ENCODE data around the gene SLC9A3. TPM values are rescaled to one million over a fixed set of nuclear protein-coding genes. Genes with fewer than 3 reads are reported as not detected.
A peak's percentile ranks its signal among the peaks of the same experiment; 100 is the strongest.

SLC9A3 gene
- total RNA-seq, 1 donor from 2014 or later = 1.6 TPM

DNA sequence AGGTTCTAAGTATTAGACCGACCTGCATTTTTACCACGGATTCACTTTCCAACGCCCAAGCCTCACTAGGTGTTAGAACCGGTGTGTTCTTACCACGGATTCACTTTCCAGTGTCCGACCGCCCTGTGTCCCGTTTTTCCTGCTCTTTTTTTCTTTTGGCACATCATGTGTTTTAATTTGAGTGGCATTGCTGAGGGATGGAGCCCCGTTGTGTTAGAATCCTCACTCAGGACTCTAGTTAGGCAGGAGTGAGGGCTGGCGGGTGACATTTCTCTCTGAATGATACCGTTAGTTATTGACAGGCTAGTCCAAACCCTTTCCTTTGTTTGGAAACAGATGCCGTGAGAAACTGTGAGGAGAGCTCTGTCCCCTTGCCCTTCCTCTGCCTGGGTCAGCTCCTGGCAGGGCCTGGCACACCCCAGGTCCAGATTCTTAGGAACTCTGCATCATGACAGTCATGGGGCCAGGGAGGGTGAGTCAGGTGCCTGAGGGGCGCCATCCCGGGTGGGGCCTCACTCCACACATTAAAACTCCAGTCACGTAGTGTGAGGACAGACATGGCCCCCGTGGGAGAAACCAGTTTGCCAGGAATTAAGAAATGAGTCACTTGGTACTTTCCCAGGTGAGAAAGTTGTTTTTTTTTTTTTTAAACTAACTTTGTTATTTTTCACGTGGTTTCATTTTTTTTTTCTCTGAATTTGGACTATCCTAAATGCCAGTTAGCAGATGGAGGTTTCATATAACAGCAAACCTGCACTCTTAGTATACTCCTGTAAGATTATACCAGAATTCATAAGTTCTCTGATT, 65.5 kb downstream of the SLC9A3 start:
- Histone ChIP-seq H3K36me3 (ENCODE audit: control insufficient read depth, insufficient read depth, low read length) (peaks cover 21% of the 10 kb centered on the region), H3K4me3 (ENCODE audit: low read depth, low read length) (no peak overlapping the region), H3K27me3 (ENCODE audit: control insufficient read depth, insufficient read depth, low read length) (no peaks in the 10 kb centered on the region)
- FAIRE-seq = no peak
- TF ChIP-seq CTCF (IDR thresholded peaks at IDR 0.05; ENCODE audit: insufficient read depth, low read length, severe bottlenecking) = no peak
- DNase-seq (ENCODE audit: low read depth) = peak; percentile 93

DNA sequence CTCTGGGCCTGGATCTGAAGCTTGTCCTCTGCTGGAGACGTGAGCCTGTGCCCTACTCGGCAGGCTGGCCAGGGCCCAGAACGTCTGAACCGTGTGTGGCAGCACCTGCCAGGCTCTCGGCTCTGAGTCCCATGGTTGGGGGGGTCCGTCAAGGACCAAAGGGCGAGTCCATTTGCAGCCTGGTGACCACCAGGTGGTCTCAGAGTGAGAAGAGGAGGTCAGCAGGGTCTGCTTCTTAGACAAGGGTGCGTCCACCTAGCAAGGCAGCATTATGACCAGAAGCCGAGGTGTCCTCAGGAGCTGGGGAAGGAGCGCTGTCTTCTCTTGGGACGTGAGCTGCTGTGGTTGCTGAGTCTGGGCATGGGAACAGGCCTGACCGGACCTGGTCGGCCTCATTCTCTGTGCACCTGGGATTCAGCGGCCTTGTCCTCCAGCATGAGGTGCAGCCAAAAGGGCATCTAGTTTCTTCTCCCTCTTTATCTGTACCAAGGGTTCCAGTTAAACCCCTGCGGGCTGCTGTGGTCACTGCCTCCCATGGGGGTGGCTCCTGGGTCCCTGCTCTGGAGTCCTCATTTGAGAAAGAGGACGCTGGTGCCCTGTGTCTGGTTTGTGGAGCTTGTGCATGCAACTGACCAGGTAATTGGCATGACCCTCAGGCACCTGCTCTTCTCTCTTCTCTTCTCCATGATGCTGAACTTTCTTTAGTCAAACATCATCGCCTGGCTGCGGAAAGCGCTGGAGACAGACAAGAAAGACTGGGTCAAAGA, 66.9 kb downstream of the SLC9A3 start:
- no peak for TF ChIP-seq CTCF (IDR thresholded peaks at IDR 0.05; ENCODE audit: insufficient read depth, low read length, severe bottlenecking)
- no peak for FAIRE-seq
- no peaks in the 10 kb centered on the region for H3K27me3 ChIP-seq (ENCODE audit: control insufficient read depth, insufficient read depth, low read length)
- no peak overlapping the region for H3K4me3 ChIP-seq (ENCODE audit: low read depth, low read length)
- no peak for DNase-seq (ENCODE audit: low read depth)
- peaks cover 21% of the 10 kb centered on the region for H3K36me3 ChIP-seq (ENCODE audit: control insufficient read depth, insufficient read depth, low read length)

DNA sequence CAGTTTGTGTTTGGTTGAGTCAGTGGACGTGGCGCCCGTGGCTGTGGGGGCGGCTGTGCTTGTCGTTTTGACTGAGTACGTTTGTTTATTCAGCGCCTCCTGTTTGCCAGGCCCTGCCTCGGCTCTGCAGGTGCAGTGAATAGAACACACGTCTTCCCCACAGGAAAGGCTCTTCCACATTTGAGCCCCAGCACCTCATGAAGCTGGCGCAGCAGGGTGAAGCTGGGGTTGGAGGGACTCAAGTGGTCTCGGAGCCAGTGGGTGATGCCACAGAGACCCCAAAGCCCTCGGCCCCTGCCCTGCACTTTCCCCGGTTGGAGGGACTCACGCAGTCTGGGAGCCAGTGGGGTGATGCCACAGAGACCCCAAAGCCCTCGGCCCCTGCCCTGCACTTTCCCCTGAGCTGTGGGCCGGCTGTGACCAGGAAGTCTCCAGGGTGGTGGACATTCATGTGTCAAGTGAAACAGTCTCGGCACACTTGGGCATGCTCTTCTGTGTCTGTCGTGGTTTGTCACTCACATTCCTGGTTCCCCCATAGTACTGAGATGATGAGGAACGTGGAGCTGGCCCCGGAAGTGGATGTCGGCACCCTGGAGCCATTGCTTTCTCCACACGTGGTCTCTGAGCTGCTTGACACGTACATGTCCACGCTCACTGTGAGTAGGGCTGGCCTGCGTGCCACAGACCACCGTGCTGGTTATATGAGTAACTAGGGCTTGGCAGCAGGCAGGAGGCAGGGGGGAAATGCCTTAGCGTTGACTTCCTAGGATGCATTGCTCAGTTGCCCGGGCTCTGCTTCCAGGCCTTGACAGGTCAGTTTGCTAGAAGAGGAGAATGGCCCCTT, 67.7 kb downstream of the SLC9A3 start:
- DNase-seq (ENCODE audit: low read depth) (no peak), FAIRE-seq (no peak)
- Histone ChIP-seq H3K4me3 (ENCODE audit: low read depth, low read length) (no peak overlapping the region), H3K27me3 (ENCODE audit: control insufficient read depth, insufficient read depth, low read length) (no peaks in the 10 kb centered on the region), H3K36me3 (ENCODE audit: control insufficient read depth, insufficient read depth, low read length) (peaks cover 20% of the 10 kb centered on the region)
- TF ChIP-seq CTCF (IDR thresholded peaks at IDR 0.05; ENCODE audit: insufficient read depth, low read length, severe bottlenecking) = no peak

GRCh38 chr5:455806-456205, 68.4 kb downstream of the SLC9A3 start:
- FAIRE-seq = no peak
- no peak overlapping the region for H3K4me3 ChIP-seq (ENCODE audit: low read depth, low read length)
- H3K27me3 ChIP-seq (ENCODE audit: control insufficient read depth, insufficient read depth, low read length) = no peaks in the 10 kb centered on the region
- DNase-seq (ENCODE audit: low read depth) = no peak
- TF ChIP-seq CTCF (IDR thresholded peaks at IDR 0.05; ENCODE audit: insufficient read depth, low read length, severe bottlenecking) = no peak
- peaks cover 21% of the 10 kb centered on the region for H3K36me3 ChIP-seq (ENCODE audit: control insufficient read depth, insufficient read depth, low read length)

DNA sequence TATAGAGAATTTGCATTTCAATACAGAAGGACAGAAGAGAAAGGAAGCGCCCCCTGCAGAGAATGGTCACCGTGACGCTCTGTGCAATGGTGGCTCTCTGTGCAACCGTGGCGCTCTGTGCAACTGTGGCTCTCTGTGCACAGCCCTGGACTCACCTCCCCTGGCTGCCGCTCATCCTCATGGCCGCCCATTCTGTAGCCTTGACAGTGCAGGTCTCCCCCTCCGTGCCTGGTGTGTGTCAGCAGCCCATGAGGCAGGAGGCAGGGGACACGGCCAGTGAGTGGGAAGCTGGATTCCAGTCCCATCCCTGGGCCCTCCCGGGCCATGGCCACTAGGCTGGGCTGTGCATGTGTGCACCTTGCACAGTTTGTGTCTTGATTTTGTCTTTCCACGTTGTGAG, 69.3 kb downstream of the SLC9A3 start:
- Histone ChIP-seq H3K36me3 (ENCODE audit: control insufficient read depth, insufficient read depth, low read length) (peaks cover 16% of the 10 kb centered on the region), H3K27me3 (ENCODE audit: control insufficient read depth, insufficient read depth, low read length) (no peaks in the 10 kb centered on the region), H3K4me3 (ENCODE audit: low read depth, low read length) (no peak overlapping the region)
- TF ChIP-seq CTCF (IDR thresholded peaks at IDR 0.05; ENCODE audit: insufficient read depth, low read length, severe bottlenecking) = no peak
- no peak for DNase-seq (ENCODE audit: low read depth)
- FAIRE-seq = no peak
